ENCODE results near the gene HASPIN.
A peak's percentile ranks its signal among the peaks of the same experiment; 100 is the strongest.

HASPIN gene

DNA sequence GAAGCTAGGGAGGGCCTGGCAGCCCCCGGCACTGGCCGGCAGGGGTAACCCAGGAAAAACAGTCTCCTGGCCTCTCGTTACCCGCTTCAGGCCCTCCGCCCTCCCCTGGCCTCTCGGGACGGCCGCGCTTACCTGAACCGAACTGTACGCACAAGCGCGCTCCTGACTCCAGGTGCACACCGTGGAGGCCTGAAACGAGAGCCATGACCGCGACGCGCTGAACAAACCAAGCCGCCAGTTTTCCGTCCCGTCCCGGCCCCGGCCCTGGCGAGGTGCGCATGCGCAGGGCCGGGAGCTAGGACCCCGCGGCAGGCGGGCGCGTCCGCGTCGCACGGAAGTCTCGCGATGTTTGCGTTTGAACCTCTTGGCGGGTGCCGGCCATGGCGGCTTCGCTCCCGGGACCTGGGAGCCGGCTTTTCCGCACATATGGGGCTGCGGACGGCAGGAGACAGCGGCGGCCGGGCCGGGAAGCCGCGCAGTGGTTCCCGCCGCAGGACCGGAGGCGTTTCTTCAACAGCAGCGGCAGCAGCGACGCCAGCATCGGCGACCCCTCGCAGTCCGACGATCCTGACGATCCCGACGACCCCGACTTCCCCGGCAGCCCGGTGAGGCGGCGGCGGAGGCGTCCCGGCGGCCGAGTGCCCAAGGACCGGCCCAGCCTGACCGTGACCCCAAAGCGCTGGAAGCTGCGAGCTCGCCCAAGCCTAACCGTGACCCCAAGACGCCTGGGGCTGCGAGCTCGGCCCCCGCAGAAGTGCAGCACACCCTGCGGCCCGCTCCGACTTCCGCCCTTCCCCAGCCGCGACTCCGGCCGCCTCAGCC, at the start of gene HASPIN:
HASPIN (plus strand) TSS at position 348 of the 822 bp plus-strand sequence; CDS start at position 381, 33 bp downstream.
- DNase-seq: peak; percentile 92

DNA sequence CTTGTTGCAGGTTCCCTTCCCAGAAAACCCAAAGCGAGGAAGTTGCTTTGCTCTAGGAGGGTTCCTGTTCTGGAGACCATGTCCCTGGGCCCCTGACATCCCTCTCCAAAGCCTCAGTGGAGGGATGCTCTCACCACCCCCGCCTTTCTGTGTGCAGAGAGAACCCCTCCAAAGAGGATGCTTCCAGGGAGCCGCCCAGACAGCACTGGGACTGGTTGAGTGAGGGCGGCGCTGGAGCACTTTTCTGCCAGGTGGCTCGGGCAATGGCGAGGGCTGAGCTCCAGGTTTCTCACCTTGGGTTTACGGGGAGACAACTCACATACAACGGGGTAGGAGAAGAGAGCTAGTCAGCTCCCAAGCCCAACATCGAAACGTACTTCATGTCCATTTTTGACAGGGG, 47.8 kb upstream of the HASPIN start:
- DNase-seq: no peak

DNA sequence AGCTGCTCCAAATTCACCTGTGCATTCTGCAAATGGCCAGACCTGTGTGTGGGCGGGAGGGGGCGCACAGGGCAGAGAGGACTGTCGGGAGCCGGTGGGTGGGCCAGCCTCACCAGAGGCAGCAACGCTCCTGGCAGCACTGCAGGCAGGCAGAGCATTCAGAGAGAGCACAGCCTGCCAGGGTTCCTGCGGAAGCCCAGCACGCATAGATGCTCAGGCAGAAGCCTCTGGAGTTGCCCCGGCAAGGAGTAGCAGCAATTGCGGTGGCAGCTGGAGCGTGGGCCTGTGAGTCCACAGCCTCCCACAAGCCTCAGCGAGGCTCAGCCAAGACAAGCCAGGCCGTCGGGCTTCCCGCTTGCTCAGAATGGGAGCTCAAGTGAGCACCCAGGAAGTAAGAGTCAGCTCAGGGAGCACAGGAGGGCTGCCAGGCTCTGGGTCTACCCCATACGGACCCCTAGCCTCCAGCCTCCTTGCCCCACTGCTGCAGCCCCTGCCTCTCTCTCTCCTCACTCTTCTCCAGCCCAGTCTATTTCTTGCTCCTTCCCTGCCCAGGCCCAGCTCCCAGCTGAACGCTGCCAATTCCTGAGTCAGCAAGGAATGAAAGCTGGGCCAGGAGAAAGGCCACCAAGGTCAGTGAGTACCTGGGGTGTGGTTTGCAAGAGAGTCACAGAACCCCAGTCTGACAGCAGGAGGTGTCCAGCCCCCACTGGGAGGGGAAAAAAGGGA, 45.4 kb upstream of the HASPIN start:
- no peak for DNase-seq

DNA sequence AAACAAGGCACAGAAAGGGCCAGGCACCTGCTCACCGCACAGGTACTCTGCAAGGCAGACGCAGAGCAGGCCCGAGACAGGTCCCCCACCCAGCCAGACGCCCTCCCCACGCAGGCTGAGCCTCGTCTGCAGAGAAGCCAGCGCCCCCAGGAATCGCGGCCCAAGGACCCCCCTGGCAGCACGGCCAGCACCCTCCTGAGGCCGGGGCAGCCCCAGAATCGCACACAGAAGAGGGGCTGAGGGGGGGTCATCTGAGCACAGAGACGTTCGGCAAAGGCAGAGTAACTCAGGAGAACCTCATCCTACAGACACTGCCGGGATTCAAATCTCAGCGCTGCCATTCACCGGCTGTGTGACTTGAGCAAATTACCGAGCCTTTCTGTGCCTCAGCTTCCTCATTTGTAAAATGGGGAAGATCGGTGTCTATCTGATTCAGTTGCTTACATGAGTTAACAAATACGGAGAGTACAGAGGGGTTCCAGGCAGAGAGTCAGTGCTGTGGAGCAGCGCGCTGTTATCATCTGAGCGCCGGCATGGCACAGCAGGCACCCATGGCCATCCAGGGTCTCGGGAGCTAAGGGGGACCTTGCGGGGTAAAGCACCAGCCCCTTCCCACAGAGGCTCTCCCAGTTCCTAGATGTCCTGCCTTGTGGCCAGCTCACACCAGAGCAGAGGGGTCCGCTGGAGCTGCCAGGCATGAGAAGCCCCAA, 44.7 kb upstream of the HASPIN start:
- no peak for DNase-seq

DNA sequence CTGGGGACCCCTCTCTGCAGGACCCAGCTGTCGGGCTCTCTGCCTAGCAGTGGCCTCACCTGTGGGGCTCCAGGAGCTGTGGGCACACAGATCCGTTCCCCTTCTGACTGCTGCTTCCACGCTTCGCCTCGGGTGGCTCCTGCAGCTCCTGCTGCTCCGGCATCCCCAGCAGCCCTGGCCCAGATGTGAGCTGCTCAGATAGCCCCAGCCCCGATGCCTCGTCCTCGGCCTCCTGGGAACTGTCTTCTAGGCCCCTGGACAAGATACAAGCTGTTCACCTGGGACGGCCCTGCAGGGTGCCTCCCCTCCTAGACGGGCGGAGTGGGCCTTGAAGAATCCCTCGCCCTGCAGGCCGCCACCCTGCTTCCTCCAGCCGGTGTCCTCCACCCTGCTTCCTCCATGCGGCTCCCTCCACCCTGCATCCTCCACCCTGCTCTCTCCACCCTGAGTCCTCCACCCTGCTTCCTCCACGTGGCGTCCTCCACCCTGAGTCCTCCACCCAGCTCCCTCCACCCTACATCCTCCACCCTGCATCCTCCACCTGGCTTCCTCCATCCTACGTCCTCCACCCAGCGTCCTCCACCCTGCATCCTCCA, 44.1 kb upstream of the HASPIN start:
- no peak for DNase-seq

DNA sequence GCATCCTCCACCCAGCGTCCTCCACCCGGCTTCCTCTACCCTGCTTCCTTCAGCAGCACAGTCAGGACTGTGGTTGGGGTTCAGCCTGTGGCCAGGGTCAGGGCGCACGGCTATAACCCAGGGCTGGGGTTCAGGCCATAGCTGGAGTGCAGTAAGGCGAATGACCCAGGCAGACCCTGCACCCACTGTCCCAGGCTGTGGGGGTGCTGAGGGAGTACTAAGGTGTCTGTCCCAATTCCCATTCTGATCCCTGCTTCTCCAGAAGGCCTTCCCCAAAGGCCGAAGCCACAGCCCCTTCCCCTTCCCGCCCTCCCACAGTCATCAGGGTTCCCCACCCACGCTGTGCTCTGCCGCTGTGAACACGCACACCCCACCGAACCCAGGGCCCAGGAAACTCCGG, 42.6 kb upstream of the HASPIN start:
- DNase-seq: no peak

DNA sequence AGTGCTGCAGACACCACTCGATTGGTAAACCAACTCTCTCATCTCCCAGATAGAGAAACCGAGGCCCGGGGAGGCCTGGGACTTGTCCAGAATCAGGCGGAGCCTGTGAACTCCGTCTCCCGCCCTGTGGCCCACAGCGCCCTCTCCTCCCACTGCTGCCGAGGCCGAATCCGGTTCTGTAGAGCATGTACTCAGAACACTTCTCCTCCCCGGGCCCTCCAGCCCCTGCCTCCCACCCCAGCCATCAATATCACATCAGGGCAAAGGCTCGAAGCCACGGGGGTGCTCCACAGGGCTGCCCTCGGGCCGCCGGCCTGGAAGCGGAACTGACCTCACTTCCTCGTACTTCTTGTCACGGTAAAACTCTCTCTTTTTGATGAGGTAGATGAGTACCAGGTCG, 42.1 kb upstream of the HASPIN start:
- DNase-seq: no peak

DNA sequence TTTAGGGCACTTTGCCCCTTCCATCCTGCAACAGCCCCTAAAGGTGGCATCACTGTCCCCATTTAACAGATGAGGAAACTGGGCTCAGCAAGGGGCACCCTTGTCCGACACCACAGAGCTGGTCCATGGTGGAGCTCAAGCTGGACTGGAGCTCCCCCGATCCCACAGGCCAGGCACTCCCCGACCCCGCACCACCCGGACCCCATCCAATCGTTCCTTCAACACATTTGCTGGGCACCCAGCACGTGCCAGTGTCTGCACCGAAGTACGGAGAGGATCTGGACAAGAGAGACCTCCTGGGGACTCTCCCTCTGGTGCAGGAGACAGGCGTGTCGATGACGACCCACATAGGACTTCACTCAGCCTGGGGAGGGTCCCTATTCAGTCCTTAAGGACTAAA, 41.7 kb upstream of the HASPIN start:
- no peak for DNase-seq

DNA sequence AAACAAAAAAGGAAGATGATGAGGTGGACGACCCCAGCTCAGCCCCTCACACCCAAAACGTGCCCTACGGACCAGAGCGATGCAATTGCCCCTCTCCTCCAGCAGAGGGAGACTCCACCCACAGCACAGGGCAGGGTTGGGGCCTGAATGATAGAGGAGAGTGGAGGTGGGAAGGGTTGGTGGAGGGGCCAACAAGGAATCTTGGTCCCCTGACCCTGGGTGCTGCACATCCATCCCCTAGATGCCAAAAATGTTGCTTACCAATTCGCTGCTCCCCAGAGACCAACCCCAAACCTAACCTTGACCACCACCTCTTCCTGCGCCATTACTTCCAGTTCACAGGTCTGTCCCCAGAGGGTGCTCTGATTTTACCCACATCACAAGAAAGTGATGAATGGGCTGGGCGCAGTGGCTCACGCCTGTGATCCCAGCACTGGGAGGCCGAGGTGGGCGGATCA, 40.6 kb upstream of the HASPIN start:
- peak; percentile 65 for DNase-seq

DNA sequence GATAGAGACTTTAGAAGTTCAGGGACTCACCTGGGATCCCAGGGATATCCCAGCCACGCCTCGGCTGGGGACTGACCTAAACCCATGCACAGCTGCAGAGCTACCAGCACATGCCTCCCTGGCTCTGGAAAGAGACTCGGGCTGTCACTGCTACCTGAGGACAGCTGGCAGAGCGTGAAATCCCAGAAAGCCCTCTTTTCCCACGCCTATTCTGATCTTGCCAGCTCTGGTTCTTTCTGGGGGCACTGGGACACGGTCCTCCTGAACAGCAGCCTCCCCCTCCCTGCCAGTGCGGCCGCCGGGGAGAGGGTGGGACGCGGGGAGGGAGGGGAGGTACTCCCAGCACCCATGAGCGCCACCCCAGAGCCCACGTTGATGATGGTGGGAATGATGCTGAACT, 38.5 kb upstream of the HASPIN start:
- DNase-seq: no peak

DNA sequence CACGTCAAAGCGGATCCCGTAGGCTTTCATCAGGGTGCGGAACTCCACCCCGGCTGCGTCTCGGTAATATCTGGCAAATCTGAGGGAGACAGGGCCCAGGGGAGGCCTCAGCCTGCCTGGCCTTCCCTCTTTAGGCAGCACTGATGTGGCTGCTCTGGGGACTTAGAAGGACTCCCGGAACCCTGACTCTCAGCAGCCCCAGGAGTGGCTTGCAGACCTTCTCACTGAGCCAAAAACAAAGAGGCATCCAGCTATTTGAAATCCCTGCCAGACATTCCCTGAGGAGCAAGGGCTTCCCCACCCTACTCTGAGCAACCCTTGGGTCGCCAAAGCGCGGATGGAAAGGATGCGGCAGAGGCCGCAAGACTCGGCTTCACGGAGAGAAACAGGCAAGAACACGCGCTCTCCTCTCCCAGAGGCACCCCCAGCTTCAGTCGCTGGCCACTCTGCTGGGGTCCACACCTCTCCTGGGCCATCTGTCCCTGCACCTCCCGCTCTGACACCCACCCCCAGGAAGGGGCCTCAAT, 35.6 kb upstream of the HASPIN start:
- DNase-seq: no peak

DNA sequence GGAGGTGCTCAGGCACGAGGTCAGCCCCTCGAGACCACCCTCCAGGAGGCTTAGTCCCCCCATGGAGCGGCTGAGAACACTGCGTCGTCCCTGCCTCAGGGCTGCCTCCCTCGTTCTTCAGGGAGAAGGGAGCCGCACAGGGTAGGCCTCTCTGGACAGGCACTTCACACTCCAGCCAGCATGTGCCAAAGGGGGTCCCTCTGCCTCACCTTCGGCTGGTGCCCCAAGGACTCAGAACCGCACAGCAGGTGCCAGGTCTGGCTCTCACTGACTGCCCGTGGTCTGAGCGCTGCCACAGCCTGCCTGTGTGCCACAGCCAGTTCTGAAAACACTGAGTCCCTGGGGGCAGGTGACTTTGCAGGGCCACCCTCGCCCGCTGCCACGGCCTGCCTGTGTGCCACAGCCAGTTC, 34.8 kb upstream of the HASPIN start:
- DNase-seq: no peak

DNA sequence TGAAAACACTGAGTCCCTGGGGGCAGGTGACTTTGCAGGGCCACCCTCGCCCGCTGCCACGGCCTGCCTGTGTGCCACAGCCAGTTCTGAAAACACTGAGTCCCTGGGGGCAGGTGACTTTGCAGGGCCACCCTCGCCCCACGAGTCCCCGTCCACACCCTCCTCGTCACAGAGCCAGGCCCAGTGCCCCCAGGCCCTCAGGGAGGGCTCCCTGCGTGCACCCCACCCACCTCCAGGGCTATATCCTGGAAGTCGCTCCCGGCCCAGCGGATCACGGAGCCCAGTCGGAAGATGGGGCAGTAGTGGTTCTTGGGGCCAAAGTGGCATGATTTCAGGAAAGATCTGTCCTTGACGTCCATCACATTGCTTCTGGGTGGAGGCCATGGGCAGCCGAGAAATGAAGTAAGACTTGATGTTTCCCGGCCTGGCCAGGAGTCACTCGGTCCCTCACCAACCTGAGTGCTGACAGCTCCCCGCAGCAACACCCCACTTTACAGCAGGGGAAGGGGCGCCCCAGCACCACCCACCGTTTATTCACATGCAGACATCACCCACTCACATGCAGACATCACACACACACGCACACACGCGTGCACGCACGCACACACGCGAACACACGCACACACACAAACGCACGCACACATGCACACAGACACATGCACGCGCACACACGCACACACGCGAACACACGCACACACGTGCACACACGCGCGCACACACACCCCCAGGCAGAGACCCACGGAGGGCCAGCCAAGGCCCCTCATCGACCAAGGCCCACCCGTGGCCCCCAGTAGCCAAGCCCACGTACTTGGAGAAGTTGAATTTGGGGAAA, 34.2 kb upstream of the HASPIN start:
- no peak for DNase-seq

DNA sequence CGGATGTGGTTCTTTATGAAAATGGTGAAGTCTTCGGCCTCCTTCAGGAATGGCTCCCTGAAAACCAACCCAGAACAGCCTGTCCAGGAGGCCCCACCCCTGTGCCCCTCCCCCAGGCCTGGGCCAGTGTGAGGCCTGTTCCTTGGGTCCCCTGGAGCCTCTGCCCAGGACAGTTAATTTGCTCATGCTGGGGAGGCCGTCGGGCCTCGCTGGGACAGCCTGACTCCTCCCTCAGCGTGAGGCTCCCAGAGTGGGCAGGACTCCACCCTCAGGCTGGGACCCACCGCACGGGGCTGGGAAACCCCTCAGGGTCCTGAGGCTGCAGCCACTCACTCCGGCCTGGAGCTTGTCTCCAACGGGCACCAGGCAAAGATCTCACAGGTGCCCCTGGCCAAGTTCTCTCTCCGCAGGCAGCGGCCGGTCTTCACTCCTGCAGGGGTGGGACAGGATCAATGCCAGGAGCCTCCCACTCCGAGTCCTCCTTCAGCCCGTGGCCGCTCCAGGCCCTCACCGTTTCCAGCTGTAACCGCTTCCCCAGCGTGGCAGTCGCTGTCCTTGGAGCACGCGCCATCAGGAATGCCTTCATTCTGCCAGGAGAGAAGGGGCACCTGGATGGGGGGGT, 33.5 kb upstream of the HASPIN start:
- DNase-seq: no peak

DNA sequence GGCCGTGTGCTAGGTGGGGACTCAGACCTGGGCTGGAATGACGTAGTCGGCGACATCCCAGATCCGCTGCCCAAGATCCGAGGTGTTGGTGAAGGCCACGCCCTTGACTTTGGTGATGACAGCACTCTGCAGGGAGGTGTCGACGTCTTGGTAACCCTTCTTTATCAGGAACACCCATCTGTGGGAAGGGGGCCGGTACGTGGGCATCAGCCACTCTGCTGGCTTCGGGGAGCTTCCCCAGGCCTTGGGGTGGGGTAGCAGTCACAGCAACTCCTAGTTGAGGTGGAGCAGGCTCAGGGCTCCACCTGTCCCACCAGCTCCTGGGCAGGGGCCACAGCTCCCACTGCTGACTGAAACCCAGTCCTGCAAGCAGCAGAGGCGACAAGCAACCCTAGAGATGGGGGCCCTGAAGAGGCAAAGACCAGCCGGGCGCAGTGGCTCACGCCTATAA, 32.1 kb upstream of the HASPIN start:
- no peak for DNase-seq

DNA sequence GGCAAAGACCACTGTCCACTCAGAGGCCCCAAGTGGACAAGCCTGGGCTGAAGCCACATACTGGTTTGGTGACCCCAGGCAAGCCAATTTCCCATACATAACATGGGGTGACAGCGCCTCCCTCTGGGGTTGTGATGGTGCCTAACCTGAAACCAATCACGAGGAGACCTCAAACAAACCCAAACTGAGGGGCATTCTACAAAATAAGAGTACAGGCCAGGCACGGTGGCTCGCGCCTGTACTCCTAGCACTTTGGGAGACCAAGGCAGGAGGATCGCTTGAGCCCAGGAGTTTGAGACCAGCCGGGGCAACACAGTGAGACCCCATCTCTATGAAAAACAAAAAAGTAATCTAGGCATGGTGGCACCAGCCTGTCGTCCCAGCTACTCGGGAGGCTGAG, 31.4 kb upstream of the HASPIN start:
- DNase-seq: no peak

DNA sequence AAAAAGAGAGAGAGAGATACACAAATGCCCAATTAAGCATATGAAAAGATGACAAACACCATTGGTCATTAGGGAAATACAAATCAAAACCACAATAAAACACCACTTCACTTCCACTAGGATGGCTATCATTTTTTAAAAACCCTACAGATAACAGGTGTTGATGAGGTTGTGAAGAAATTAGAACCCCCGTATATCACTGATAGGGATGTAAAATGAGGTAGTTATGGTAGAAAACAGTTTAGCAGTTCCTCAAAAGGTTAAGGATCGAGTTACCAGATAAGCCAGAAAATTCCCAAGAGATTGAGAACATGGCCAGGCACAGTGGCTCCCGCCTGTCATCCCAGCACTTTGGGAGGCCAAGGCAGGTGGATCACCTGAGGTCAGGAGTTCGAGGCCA, 30.6 kb upstream of the HASPIN start:
- DNase-seq: no peak

DNA sequence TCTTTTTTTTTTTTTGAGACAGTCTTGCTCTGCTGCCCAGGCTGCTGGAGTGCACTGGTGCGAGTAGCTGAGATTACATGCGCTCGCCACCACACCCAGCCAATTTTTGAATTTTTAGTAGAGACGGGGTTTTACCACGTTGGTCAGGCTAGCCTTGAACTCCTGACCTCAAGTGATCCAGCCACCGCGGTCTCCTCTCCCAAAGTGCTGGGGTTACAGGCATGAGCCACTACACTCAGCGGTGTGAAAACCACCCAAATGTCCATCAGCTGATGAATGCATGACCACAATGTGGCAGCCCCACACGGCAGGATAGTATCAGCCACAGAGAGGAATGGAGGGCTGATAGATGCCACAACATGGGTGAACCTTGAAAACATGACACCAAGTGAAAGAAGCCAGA, 29.9 kb upstream of the HASPIN start:
- DNase-seq: peak; percentile 48

DNA sequence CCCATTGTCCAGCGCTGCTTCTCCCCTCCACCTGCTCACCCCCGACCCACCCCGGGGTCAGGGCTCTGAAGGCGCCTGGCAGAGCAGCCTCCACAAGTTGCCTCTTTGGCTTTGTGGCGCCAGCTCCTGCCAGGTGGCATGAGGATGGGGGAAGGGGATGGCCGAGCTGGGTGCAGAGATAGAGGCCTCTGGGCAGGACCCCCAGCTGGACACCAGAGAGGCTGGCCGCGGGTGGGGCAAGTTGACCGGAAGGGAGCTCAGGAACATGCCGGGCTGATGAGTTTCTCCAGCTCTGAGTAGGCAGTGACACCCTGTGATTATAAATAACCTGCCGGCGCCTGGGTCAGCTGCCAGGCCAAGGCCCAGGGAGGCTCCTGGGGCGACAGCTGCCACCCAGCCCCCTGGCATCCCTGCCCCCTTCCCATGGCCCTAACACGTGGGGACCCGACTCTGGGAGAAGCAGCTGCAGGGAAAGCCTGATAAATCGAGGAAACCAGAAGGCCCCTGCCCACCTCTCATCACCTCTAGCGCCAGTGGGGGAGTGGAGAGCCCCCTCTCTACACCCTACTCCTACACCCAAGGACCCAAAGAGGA, 28.5 kb upstream of the HASPIN start:
- no peak for DNase-seq

DNA sequence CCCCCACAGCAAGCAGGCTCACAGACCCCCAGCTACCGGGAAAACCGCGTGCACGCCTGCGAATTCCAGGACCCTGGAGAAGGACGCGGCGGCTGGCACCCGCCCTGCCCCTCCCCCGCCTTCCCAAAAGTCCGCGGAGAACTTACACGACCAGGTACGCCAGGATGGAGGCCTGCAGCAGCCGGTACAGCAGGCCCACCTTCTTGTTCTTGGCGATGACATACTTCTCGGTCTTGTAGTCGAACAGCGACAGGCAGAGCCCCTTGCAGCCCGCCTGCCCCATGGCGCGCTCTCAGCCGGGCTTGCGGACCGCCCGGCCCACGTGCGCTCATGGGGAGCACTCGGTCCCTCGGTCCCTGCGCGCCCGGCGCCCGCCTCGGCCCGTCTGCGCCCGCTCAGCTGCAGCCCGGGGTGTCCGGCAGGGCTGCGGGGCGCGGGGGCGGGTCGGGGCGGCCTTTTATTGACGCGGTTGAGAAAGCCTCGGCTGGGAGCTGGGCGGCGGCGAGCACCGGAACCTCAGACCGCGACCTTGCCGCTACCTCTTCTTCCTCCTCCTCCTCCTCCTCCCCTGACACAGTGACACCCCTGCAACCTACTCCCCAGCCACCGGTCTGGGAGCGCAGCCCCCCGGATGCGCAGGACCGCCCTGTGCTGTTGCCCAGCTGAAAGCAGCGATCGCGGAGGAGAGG, 27.8 kb upstream of the HASPIN start, which contains the start of gene P2RX5:
P2RX5 (minus strand) TSS at position 433 of the 689 bp plus-strand sequence; CDS start at position 283, 150 bp downstream.
- peak; percentile 56 for DNase-seq
